GM15510 (cell line): ENCODE results near the gene ZNF692.

ENCODE experiments used
- POLR2A ChIP-seq: IDR thresholded peaks from 3 replicates; pipeline ENCODE4 v1.6.1; 2011; ENCODE audit warnings: borderline replicate concordance; ENCODE audit not compliant: insufficient read length; ENCODE audit errors: extremely low read depth

Gene ZNF692

GRCh38 chr1:248857749-248858095 lies 1.2 kb downstream of the ZNF692 start:
- TF ChIP-seq POLR2A = no peak

GRCh38 chr1:248857201-248857600 lies 1.7 kb downstream of the ZNF692 start:
- TF ChIP-seq POLR2A = no peak

- TF ChIP-seq POLR2A = no peak
These were observed 2.7 kb downstream of the ZNF692 start for GRCh38 chr1:248856176-248856575.

GRCh38 chr1:248855580-248855979 lies 3.3 kb downstream of the ZNF692 start:
- TF ChIP-seq POLR2A = no peak

GRCh38 chr1:248853663-248854375 lies 5.1 kb downstream of the ZNF692 start:
- TF ChIP-seq POLR2A = peak; percentile 26

GRCh38 chr1:248852481-248853405 lies 6.1 kb downstream of the ZNF692 start:
- TF ChIP-seq POLR2A = no peak

GRCh38 chr1:248851390-248851789 lies 7.5 kb downstream of the ZNF692 start:
- no peak for TF ChIP-seq POLR2A

- TF ChIP-seq POLR2A = no peak
These were observed 8.2 kb downstream of the ZNF692 start for GRCh38 chr1:248850536-248851251.

- no peak for TF ChIP-seq POLR2A
These were observed 8.8 kb downstream of the ZNF692 start for GRCh38 chr1:248850124-248850523.

- TF ChIP-seq POLR2A = no peak
These were observed 9.2 kb downstream of the ZNF692 start for GRCh38 chr1:248849637-248850036.

GRCh38 chr1:248849152-248849551 lies 9.7 kb downstream of the ZNF692 start:
- no peak for TF ChIP-seq POLR2A

GRCh38 chr1:248848602-248849001 lies 10.3 kb downstream of the ZNF692 start:
- no peak for TF ChIP-seq POLR2A

- TF ChIP-seq POLR2A = peak; percentile 5
These were observed 10.8 kb downstream of the ZNF692 start for GRCh38 chr1:248847956-248848561.

GRCh38 chr1:248847181-248847955 lies 11.5 kb downstream of the ZNF692 start:
- TF ChIP-seq POLR2A = no peak
